AG04450 (cell line): ENCODE results near the gene CYFIP2. TPM values are rescaled to one million over a fixed set of nuclear protein-coding genes. Genes with fewer than 3 reads are reported as not detected.
A peak's percentile ranks its signal among the peaks of the same experiment; 100 is the strongest.

ENCODE experiments used
- CTCF ChIA-PET: fragments of 300-600, 350-600 bp; formaldehyde crosslinking; extraction: SDS; loops from one replicate; lab custom pipeline; 2022; ENCODE audit warnings: antibody characterized with exemption, inconsistent platforms; lab: Charles Lee
- POLR2A ChIA-PET: fragments of 350-600 bp; formaldehyde crosslinking; extraction: SDS; loops from one replicate; lab custom pipeline; 2021; ENCODE audit warnings: antibody characterized with exemption, inconsistent platforms; lab: Yijun Ruan, JAX
- DNase-seq: peaks from one replicate; pipeline ENCODE4 v3.0.0-alpha.2; 2011; ENCODE audit warnings: low read depth, low spot score
- H3K27ac ChIP-seq: one replicate; pipeline ENCODE4 v1.5.1; 2012; ENCODE audit warnings: low read depth, low read length, control low read depth
- H3K27me3 ChIP-seq: one replicate; pipeline ENCODE4 v1.6.0; 2012; ENCODE audit warnings: low read length; ENCODE audit not compliant: control insufficient read depth, insufficient read depth
- H3K4me3 ChIP-seq: 2 replicates; pipeline ENCODE4 v1.5.1; 2011; ENCODE audit warnings: mild to moderate bottlenecking, low read depth, low read length, control low read depth
- H3K9me3 ChIP-seq: 2 replicates; pipeline ENCODE4 v1.5.1; 2012; ENCODE audit warnings: low read length; ENCODE audit not compliant: control insufficient read depth, insufficient read depth
- CTCF ChIP-seq: IDR thresholded peaks from 2 replicates; pipeline ENCODE4 v1.5.1; 2011; ENCODE audit warnings: low read depth, low read length, control low read depth, inconsistent platforms
- polyA plus RNA-seq: library from polyadenylated mRNA; depleted of rRNA; stranded (reverse); fragments of >200 nt; gene quantifications from 2 replicates; pipeline ENCODE4 v1.2.3, GENCODE V29; 2011

Gene CYFIP2
- polyA plus RNA-seq, 1 experiment = 3.2 TPM

GRCh38 chr5:157301066-157301465 lies 35.1 kb downstream of the CYFIP2 start:
- Histone ChIP-seq H3K4me3 (no peak overlapping the region), H3K27ac (no peak overlapping the region), H3K9me3 (no peaks in the 10 kb centered on the region), H3K27me3 (peaks cover 2% of the 10 kb centered on the region)
- CTCF ChIA-PET = interaction anchor here (0.6 kb wide), 2 partner anchors 29 to 101 kb away, joined by 3 read pairs; no protein-coding TSS in a partner anchor
- no peak for DNase-seq
- TF ChIP-seq CTCF = no peak
- POLR2A ChIA-PET = no interaction called here

- no peak overlapping the region for H3K27ac ChIP-seq
- POLR2A ChIA-PET = no interaction called here
- no peak for TF ChIP-seq CTCF
- CTCF ChIA-PET = no interaction called here
- H3K9me3 ChIP-seq = no peaks in the 10 kb centered on the region
- DNase-seq = no peak
- H3K4me3 ChIP-seq = no peak overlapping the region
- peaks cover 4% of the 10 kb centered on the region for H3K27me3 ChIP-seq
Observed at GRCh38 chr5:157303023-157303422, 37.1 kb downstream of the CYFIP2 start.

GRCh38 chr5:157303667-157304327 lies 37.9 kb downstream of the CYFIP2 start:
- ChIA-PET CTCF (interaction anchor here (0.7 kb wide), 1 partner anchor 439 kb away, joined by 3 read pairs; no protein-coding TSS in a partner anchor), POLR2A (no interaction called here)
- Histone ChIP-seq H3K27me3 (peaks cover 4% of the 10 kb centered on the region), H3K4me3 (no peak overlapping the region), H3K27ac (no peak overlapping the region), H3K9me3 (no peaks in the 10 kb centered on the region)
- no peak for DNase-seq
- 0 out of 2 replicates have a peak, but pooled peaks have one; percentile 7 for TF ChIP-seq CTCF

GRCh38 chr5:157306081-157306480 lies 40.2 kb downstream of the CYFIP2 start:
- POLR2A ChIA-PET = no interaction called here
- DNase-seq = no peak
- H3K4me3 ChIP-seq = no peak overlapping the region
- CTCF ChIA-PET = interaction anchor here (1.3 kb wide), 1 partner anchor 53 kb away, joined by 3 read pairs; no protein-coding TSS in a partner anchor
- no peaks in the 10 kb centered on the region for H3K9me3 ChIP-seq
- H3K27me3 ChIP-seq = peaks cover 7% of the 10 kb centered on the region
- no peak overlapping the region for H3K27ac ChIP-seq
- TF ChIP-seq CTCF = no peak

- CTCF ChIA-PET = interaction anchor here (1.2 to 1.3 kb wide), 2 partner anchors 52 to 159 kb away, joined by 3 to 5 read pairs; no protein-coding TSS in a partner anchor
- Histone ChIP-seq H3K27me3 (peaks cover 7% of the 10 kb centered on the region), H3K9me3 (no peaks in the 10 kb centered on the region), H3K4me3 (no peak overlapping the region), H3K27ac (no peak overlapping the region)
- no peak for TF ChIP-seq CTCF
- no peak for DNase-seq
- POLR2A ChIA-PET = no interaction called here
Observed at GRCh38 chr5:157306692-157307471, 41.0 kb downstream of the CYFIP2 start.
